Liver (tissue), 9 donors: ENCODE measurements around the gene ACSS1. TPM values are rescaled to one million over a fixed set of nuclear protein-coding genes. Genes with fewer than 3 reads are reported as not detected.

ENCODE experiments used
- DNase-seq: peaks from one replicate; pipeline ENCODE4 v3.0.0-alpha.2; 2017; ENCODE audit warnings: low spot score
- H3K27ac ChIP-seq, 2 donors: one replicate each; pipeline ENCODE4 v1.7.0; 2013; ENCODE audit warnings: inconsistent platforms in 2 of 2, low read length in 2 of 2, control low read depth in 1 of 2, low read depth in 1 of 2, mild to moderate bottlenecking in 1 of 2
- H3K27me3 ChIP-seq, 4 donors: one replicate each; pipeline versions ENCODE4 v1.6.1 to v1.7.0; 2013; ENCODE audit warnings: low read length in 3 of 4, inconsistent platforms in 1 of 4, mild to moderate bottlenecking in 1 of 4, moderate library complexity in 1 of 4; ENCODE audit not compliant: control insufficient read depth in 4 of 4, insufficient read depth in 4 of 4
- H3K36me3 ChIP-seq, 4 donors: one replicate each; pipeline versions ENCODE4 v1.6.1 to v1.7.0; 2013; ENCODE audit warnings: low read length in 3 of 4, mild to moderate bottlenecking in 3 of 4, low read depth in 1 of 4, moderate library complexity in 1 of 4; ENCODE audit not compliant: control insufficient read depth in 4 of 4, insufficient read depth in 3 of 4
- H3K4me1 ChIP-seq, 4 donors: one replicate each; pipeline versions ENCODE4 v1.6.1 to v1.7.0; 2013; ENCODE audit warnings: low read length in 3 of 4, mild to moderate bottlenecking in 3 of 4, moderate library complexity in 1 of 4; ENCODE audit not compliant: control insufficient read depth in 4 of 4, insufficient read depth in 4 of 4
- H3K4me3 ChIP-seq, 3 donors: one replicate each; pipeline versions ENCODE4 v1.6.1 to v1.7.0; 2013; ENCODE audit warnings: low read length in 3 of 3, control low read depth in 1 of 3, low read depth in 1 of 3, mild to moderate bottlenecking in 1 of 3
- H3K9ac ChIP-seq, 2 donors: one replicate each; pipeline ENCODE4 v1.7.0; 2013; ENCODE audit warnings: low read length in 2 of 2, mild to moderate bottlenecking in 2 of 2, moderate library complexity in 2 of 2, control low read depth in 1 of 2, low read depth in 1 of 2
- H3K9me3 ChIP-seq, 4 donors: one replicate each; pipeline versions ENCODE4 v1.6.1 to v1.7.0; 2013; ENCODE audit warnings: low read length in 3 of 4; ENCODE audit not compliant: control insufficient read depth in 4 of 4
- ATF3 ChIP-seq: IDR thresholded peaks from 2 replicates; pipeline ENCODE4 v1.6.1; 2016; ENCODE audit warnings: antibody characterized with exemption
- FOXA1 ChIP-seq: IDR thresholded peaks from 2 replicates; pipeline ENCODE4 v1.6.1; 2016; ENCODE audit warnings: antibody characterized with exemption
- JUND ChIP-seq, 2 donors: IDR thresholded peaks; 2 replicates each; pipeline ENCODE4 v1.6.1; 2016; ENCODE audit warnings: antibody characterized with exemption in 2 of 2
- MAX ChIP-seq: IDR thresholded peaks from 2 replicates; pipeline ENCODE4 v1.6.1; 2016; ENCODE audit warnings: antibody characterized with exemption
- NR2F2 ChIP-seq: IDR thresholded peaks from 2 replicates; pipeline ENCODE4 v1.6.1; 2016; ENCODE audit warnings: antibody characterized with exemption
- RAD21 ChIP-seq, 2 donors: IDR thresholded peaks; 2 replicates each; pipeline ENCODE4 v1.6.1; 2016; ENCODE audit warnings: antibody characterized with exemption in 2 of 2, mild to moderate bottlenecking in 2 of 2
- RXRA ChIP-seq, 2 donors: IDR thresholded peaks; 2 replicates each; pipeline ENCODE4 v1.6.1; 2017 to 2018; ENCODE audit warnings: antibody characterized with exemption in 2 of 2, mild to moderate bottlenecking in 1 of 2
- SP1 ChIP-seq: IDR thresholded peaks from 2 replicates; pipeline ENCODE4 v1.6.1; 2018; ENCODE audit warnings: antibody characterized with exemption, mild to moderate bottlenecking
- TAF1 ChIP-seq: conservative IDR thresholded peaks from 2 replicates; pipeline ENCODE4 v1.6.1; 2016; ENCODE audit warnings: antibody characterized with exemption, mild to moderate bottlenecking
- ZBTB33 ChIP-seq: IDR thresholded peaks from 2 replicates; pipeline ENCODE4 v1.6.1; 2016; ENCODE audit warnings: antibody characterized with exemption
- WGBS: extraction: QIAGEN DNeasy Blood & Tissue Kit; methylation state at CpG from one replicate; pipeline ENCODE4 v1.1.7; 2013; 5-methylcytosine and 5-hydroxymethylcytosine counted together
- polyA plus RNA-seq, 2 donors: library from polyadenylated mRNA; stranded (reverse) in 1 of 2; unstranded in 1 of 2; fragments of 200-250 nt in 1 of 2; fragments of >200 nt in 1 of 2; fragmentation: Nextera tagmentation in 1 of 2; extraction: Ambion mirVana in 1 of 2; gene quantifications; one replicate each; pipeline versions ENCODE4 v1.2.1 to v1.2.3, GENCODE V29; 2013 to 2015
- total RNA-seq, 2 donors: library from RNA; depleted of rRNA; stranded (reverse); fragments of >200 nt; gene quantifications; one replicate each; pipeline ENCODE4 v1.2.3, GENCODE V29; 2014
- TF ChIP-seq, protein P1 (sequence below): fragments of 150-350 bp; IDR thresholded peaks from 2 replicates; pipeline ENCODE4 v1.5.1; 2017; ENCODE audit warnings: improper control_type of control experiment, low read depth, low read length; ENCODE audit not compliant: missing input control
- TF ChIP-seq, protein P2 (sequence below): IDR thresholded peaks from 2 replicates; pipeline ENCODE4 v1.6.1; 2016; ENCODE audit warnings: antibody characterized with exemption, mild to moderate bottlenecking
- donor health status: healthy.
- donor health status: healthy.
- donor health status: healthy.
- donor health status: healthy.
- donor health status: healthy.

ACSS1 gene
- total and polyA plus RNA-seq, 4 donors = 5.3 to 87.5 (median 22.1) TPM

GRCh38 chr20:25081730-25082497 lies 24.0 kb upstream of the ACSS1 start, which contains the start of gene VSX1:
TSS of gene VSX1 (minus strand) at chr20:25082141. CDS start at chr20:25082096, 45 bp downstream.
- Histone ChIP-seq H3K27ac (no peak within 1 kb of the TSS), H3K4me1 (peaks cover 7 to 23% (median 15%) of the 10 kb centered on the region in 4 donors), H3K9me3 (peaks cover 0 to 2% (median 0%) of the 10 kb centered on the region in 4 donors), H3K9ac (no peak within 1 kb of the TSS), H3K27me3 (peaks cover 6 to 26% (median 12%) of the 10 kb centered on the region in 4 donors), H3K4me3 (no peak within 1 kb of the TSS), H3K36me3 (no peaks in the 10 kb centered on the region)
- TF ChIP-seq ZBTB33 (no peak), NR2F2 (no peak), FOXA1 (no peak), RXRA (IDR thresholded peaks at IDR 0.05) (no peak), TAF1 (no peak), SP1 (no peak), JUND (IDR thresholded peaks at IDR 0.05) (no peak), MAX (no peak), RAD21 (IDR thresholded peaks at IDR 0.05) (no peak), ATF3 (no peak)
- TF ChIP-seq, protein P1, sequence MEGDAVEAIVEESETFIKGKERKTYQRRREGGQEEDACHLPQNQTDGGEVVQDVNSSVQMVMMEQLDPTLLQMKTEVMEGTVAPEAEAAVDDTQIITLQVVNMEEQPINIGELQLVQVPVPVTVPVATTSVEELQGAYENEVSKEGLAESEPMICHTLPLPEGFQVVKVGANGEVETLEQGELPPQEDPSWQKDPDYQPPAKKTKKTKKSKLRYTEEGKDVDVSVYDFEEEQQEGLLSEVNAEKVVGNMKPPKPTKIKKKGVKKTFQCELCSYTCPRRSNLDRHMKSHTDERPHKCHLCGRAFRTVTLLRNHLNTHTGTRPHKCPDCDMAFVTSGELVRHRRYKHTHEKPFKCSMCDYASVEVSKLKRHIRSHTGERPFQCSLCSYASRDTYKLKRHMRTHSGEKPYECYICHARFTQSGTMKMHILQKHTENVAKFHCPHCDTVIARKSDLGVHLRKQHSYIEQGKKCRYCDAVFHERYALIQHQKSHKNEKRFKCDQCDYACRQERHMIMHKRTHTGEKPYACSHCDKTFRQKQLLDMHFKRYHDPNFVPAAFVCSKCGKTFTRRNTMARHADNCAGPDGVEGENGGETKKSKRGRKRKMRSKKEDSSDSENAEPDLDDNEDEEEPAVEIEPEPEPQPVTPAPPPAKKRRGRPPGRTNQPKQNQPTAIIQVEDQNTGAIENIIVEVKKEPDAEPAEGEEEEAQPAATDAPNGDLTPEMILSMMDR = no peak
- WGBS = 9% methylated on average over 67 of the region's 67 CpGs
- DNase-seq = no peak

- H3K4me1 ChIP-seq = peaks cover 9 to 27% (median 18%) of the 10 kb centered on the region in 4 donors
- H3K36me3 ChIP-seq = no peaks in the 10 kb centered on the region
- H3K9me3 ChIP-seq = peaks cover 0 to 2% (median 0%) of the 10 kb centered on the region in 4 donors
- peaks cover 6 to 26% (median 12%) of the 10 kb centered on the region in 4 donors for H3K27me3 ChIP-seq
- no peak overlapping the region for H3K9ac ChIP-seq
- peak; percentile 48 for DNase-seq
- 9% methylated on average over 54 of the region's 54 CpGs for WGBS
- TF ChIP-seq ZBTB33 = no peak
- TF ChIP-seq, protein P2, sequence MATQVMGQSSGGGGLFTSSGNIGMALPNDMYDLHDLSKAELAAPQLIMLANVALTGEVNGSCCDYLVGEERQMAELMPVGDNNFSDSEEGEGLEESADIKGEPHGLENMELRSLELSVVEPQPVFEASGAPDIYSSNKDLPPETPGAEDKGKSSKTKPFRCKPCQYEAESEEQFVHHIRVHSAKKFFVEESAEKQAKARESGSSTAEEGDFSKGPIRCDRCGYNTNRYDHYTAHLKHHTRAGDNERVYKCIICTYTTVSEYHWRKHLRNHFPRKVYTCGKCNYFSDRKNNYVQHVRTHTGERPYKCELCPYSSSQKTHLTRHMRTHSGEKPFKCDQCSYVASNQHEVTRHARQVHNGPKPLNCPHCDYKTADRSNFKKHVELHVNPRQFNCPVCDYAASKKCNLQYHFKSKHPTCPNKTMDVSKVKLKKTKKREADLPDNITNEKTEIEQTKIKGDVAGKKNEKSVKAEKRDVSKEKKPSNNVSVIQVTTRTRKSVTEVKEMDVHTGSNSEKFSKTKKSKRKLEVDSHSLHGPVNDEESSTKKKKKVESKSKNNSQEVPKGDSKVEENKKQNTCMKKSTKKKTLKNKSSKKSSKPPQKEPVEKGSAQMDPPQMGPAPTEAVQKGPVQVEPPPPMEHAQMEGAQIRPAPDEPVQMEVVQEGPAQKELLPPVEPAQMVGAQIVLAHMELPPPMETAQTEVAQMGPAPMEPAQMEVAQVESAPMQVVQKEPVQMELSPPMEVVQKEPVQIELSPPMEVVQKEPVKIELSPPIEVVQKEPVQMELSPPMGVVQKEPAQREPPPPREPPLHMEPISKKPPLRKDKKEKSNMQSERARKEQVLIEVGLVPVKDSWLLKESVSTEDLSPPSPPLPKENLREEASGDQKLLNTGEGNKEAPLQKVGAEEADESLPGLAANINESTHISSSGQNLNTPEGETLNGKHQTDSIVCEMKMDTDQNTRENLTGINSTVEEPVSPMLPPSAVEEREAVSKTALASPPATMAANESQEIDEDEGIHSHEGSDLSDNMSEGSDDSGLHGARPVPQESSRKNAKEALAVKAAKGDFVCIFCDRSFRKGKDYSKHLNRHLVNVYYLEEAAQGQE = peak; percentile 99
- H3K4me3 ChIP-seq = no peak overlapping the region
- H3K27ac ChIP-seq = no peak overlapping the region
Measured at GRCh38 chr20:25081065-25081729, 23.3 kb upstream of the ACSS1 start.
